Bronchial epithelial cell (primary cell): Measurements from ENCODE around the gene HCN4. TPM values are rescaled to one million over a fixed set of nuclear protein-coding genes. Genes with fewer than 3 reads are reported as not detected.

Source experiments
- DNase-seq: peaks from one replicate; pipeline ENCODE4 v3.0.0-alpha.2; 2010; ENCODE audit warnings: low read depth
- FAIRE-seq: peaks from 2 replicates; lab custom pipeline; 2011; peaks lifted over from hg19 to GRCh38; lab: Jason Lieb, UNC
- H3K27me3 ChIP-seq: 2 replicates; pipeline ENCODE4 v1.5.1; 2011; ENCODE audit warnings: low read length; ENCODE audit not compliant: control insufficient read depth, insufficient read depth
- H3K36me3 ChIP-seq: 2 replicates; pipeline ENCODE4 v1.5.1; 2011; ENCODE audit warnings: low read length; ENCODE audit not compliant: control insufficient read depth, insufficient read depth
- H3K4me3 ChIP-seq: 2 replicates; pipeline ENCODE4 v1.5.1; 2011; ENCODE audit warnings: mild to moderate bottlenecking, low read depth, low read length, control low read depth
- CTCF ChIP-seq: IDR thresholded peaks from 2 replicates; pipeline ENCODE4 v1.5.1; 2011; ENCODE audit warnings: mild to moderate bottlenecking, moderate library complexity, low read length, control low read depth, inconsistent platforms; ENCODE audit not compliant: insufficient read depth, severe bottlenecking
- total RNA-seq: library from RNA; depleted of rRNA; stranded (reverse); fragments of >200 nt; gene quantifications from 2 replicates; pipeline ENCODE4 v1.2.1, GENCODE V29; 2014

Gene HCN4
- total RNA-seq, 1 donor from 2014 or later: not detected

- FAIRE-seq (no peak), DNase-seq (peak; percentile 7)
- Histone ChIP-seq H3K27me3 (peaks cover 44% of the 10 kb centered on the region), H3K36me3 (no peaks in the 10 kb centered on the region), H3K4me3 (no peak overlapping the region)
- no peak for TF ChIP-seq CTCF
Observed at GRCh38 chr15:73370151-73370550, 1.4 kb upstream of the HCN4 start.

GRCh38 chr15:73369154-73369694 is 466 bp upstream of the HCN4 start:
- Histone ChIP-seq H3K27me3 (peaks cover 46% of the 10 kb centered on the region), H3K4me3 (no peak overlapping the region), H3K36me3 (no peaks in the 10 kb centered on the region)
- FAIRE-seq (no peak), DNase-seq (no peak)
- TF ChIP-seq CTCF: no peak

- TF ChIP-seq CTCF: no peak
- H3K27me3 ChIP-seq: peaks cover 46% of the 10 kb centered on the region
- no peak for FAIRE-seq
- no peak overlapping the region for H3K4me3 ChIP-seq
- DNase-seq: no peak
- H3K36me3 ChIP-seq: no peaks in the 10 kb centered on the region
Observed at GRCh38 chr15:73367624-73368300, 996 bp downstream of the HCN4 start.

- no peak overlapping the region for H3K4me3 ChIP-seq
- no peak for FAIRE-seq
- TF ChIP-seq CTCF: no peak
Observed at GRCh38 chr15:73366766-73367623, 1.8 kb downstream of the HCN4 start.

GRCh38 chr15:73364070-73364469 is 4.7 kb downstream of the HCN4 start:
- no peak for TF ChIP-seq CTCF
- Histone ChIP-seq H3K27me3 (peaks cover 29% of the 10 kb centered on the region), H3K36me3 (no peaks in the 10 kb centered on the region), H3K4me3 (no peak overlapping the region)
- FAIRE-seq (no peak), DNase-seq (no peak)

More at GRCh38 chr15:73366766-73367623, 1.8 kb downstream of the HCN4 start:
- H3K27me3 ChIP-seq: peaks cover 44% of the 10 kb centered on the region
- H3K36me3 ChIP-seq: no peaks in the 10 kb centered on the region
- DNase-seq: no peak
